ENCODE measurements around the gene TTC39A.

Gene TTC39A

DNA sequence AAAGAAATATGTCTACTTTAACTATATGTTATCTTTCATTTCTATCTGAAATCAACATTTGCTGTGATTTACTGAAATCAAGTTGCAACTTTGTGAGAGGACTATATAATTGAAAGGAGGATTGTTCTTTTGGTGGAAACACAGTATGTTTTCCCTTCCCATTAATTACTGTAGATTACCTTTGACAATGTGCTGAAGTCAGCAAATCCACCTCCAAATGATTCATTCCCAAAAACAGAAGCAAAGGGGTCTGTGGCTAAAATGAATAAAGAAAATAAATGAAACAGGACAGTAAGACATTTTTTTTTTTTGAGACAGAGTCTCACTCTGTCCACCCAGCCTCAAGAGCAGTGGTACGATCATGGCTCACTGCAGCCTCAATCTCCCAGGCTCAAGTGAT is 35.4 kb upstream of the TTC39A start:
- TF ChIP-seq, protein P1, sequence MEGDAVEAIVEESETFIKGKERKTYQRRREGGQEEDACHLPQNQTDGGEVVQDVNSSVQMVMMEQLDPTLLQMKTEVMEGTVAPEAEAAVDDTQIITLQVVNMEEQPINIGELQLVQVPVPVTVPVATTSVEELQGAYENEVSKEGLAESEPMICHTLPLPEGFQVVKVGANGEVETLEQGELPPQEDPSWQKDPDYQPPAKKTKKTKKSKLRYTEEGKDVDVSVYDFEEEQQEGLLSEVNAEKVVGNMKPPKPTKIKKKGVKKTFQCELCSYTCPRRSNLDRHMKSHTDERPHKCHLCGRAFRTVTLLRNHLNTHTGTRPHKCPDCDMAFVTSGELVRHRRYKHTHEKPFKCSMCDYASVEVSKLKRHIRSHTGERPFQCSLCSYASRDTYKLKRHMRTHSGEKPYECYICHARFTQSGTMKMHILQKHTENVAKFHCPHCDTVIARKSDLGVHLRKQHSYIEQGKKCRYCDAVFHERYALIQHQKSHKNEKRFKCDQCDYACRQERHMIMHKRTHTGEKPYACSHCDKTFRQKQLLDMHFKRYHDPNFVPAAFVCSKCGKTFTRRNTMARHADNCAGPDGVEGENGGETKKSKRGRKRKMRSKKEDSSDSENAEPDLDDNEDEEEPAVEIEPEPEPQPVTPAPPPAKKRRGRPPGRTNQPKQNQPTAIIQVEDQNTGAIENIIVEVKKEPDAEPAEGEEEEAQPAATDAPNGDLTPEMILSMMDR (IDR thresholded peaks at IDR 0.05): no peak
- peaks cover 58% of the 10 kb centered on the region for H3K36me3 ChIP-seq
- no peak overlapping the region for H3K4me3 ChIP-seq (ENCODE audit: low read depth in 1 of 2, low read length in 1 of 2)
- H3K27me3 ChIP-seq: no peaks in the 10 kb centered on the region
- H3K27ac ChIP-seq: no peak overlapping the region
- no peaks in the 10 kb centered on the region for H3K4me1 ChIP-seq (ENCODE audit: control insufficient read depth in 1 of 2, insufficient read depth in 1 of 2, low read depth in 1 of 2, low read length in 1 of 2)
- no peaks in the 10 kb centered on the region for H3K9me3 ChIP-seq

GRCh38 chr1:51359879-51360278 is 29.5 kb upstream of the TTC39A start:
- Histone ChIP-seq H3K9me3 (no peaks in the 10 kb centered on the region), H3K4me3 (ENCODE audit: low read depth in 1 of 2, low read length in 1 of 2) (no peak overlapping the region), H3K4me1 (ENCODE audit: control insufficient read depth in 1 of 2, insufficient read depth in 1 of 2, low read depth in 1 of 2, low read length in 1 of 2) (no peaks in the 10 kb centered on the region), H3K27me3 (no peaks in the 10 kb centered on the region), H3K36me3 (peaks cover 90% of the 10 kb centered on the region), H3K27ac (no peak overlapping the region)
- TF ChIP-seq, protein P1 (IDR thresholded peaks at IDR 0.05): no peak

DNA sequence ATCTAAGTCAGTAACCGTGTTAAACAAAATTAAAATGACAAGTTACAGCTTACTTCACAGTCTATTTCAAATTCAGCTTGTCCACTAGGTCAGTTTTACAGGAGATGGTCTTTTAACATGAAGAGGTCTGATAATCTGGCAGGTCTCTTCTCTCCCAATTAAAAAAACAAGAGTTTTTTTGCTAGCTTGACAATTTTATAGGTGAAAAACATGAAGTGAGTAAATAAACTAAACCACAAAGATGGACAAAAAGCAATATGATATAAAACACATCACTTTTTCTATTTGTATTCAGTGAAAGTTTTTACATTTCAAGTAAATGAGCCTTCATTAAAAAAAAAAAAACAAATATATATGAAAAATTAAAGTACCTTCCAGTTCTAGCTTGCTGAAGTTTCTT is 25.0 kb upstream of the TTC39A start:
- H3K4me1 ChIP-seq (ENCODE audit: control insufficient read depth in 1 of 2, insufficient read depth in 1 of 2, low read depth in 1 of 2, low read length in 1 of 2): no peaks in the 10 kb centered on the region

DNA sequence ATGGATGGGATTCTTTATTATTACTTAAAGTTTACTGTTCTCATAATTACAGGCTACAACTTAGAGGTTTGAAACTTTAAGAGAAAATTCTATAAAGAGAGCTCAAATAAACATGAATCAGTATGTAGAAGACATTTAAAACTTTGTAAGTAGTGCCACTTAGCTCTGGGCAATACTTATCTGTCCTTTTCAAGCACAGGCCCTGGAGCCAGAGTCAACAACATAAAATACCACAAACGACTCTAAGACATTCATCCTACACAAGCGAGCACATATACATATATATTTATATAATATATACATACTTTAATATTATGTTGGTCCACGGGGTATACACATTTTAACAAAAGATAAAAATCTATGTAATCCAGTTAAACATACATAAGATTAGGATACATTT is 24.1 kb upstream of the TTC39A start:
- TF ChIP-seq, protein P1 (IDR thresholded peaks at IDR 0.05): no peak
- Histone ChIP-seq H3K4me3 (ENCODE audit: low read depth in 1 of 2, low read length in 1 of 2) (no peak overlapping the region), H3K4me1 (ENCODE audit: control insufficient read depth in 1 of 2, insufficient read depth in 1 of 2, low read depth in 1 of 2, low read length in 1 of 2) (no peaks in the 10 kb centered on the region), H3K27ac (no peak overlapping the region), H3K36me3 (peaks cover 65% of the 10 kb centered on the region), H3K27me3 (no peaks in the 10 kb centered on the region), H3K9me3 (no peaks in the 10 kb centered on the region)

More for the DNA sequence above, 25.0 kb upstream of the TTC39A start:
- H3K27ac ChIP-seq: no peak overlapping the region
- no peaks in the 10 kb centered on the region for H3K9me3 ChIP-seq
- H3K4me3 ChIP-seq (ENCODE audit: low read depth in 1 of 2, low read length in 1 of 2): no peak overlapping the region
- H3K27me3 ChIP-seq: no peaks in the 10 kb centered on the region
- peaks cover 73% of the 10 kb centered on the region for H3K36me3 ChIP-seq
- TF ChIP-seq, protein P1 (IDR thresholded peaks at IDR 0.05): no peak

- Histone ChIP-seq H3K36me3 (peaks cover 43% of the 10 kb centered on the region), H3K27me3 (peaks cover 7% of the 10 kb centered on the region), H3K4me3 (ENCODE audit: low read depth in 1 of 2, low read length in 1 of 2) (no peak overlapping the region), H3K4me1 (ENCODE audit: control insufficient read depth in 1 of 2, insufficient read depth in 1 of 2, low read depth in 1 of 2, low read length in 1 of 2) (no peaks in the 10 kb centered on the region), H3K9me3 (no peaks in the 10 kb centered on the region), H3K27ac (no peak overlapping the region)
- TF ChIP-seq, protein P1 (IDR thresholded peaks at IDR 0.05): no peak
These were observed 21.5 kb upstream of the TTC39A start for GRCh38 chr1:51351907-51352306.

DNA sequence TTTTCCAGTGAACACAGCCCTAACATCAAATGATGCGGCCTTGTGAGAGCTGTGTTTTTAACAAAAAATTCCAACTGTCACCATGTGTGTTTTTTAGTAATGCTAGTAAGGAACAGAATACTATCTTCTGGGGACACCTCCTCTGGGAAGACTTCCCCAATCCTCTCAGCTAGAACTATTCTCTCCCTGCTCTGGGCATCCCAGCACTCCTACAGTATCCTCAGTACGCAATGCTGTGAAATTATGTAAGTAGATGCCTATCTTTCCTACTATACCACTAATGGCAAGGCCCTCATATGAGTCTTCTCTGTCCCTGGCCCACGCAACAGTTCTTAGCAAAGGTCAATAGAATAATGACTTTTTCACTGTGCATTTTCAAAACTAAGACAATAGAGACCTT is 19.5 kb upstream of the TTC39A start:
- Histone ChIP-seq H3K4me3 (ENCODE audit: low read depth in 1 of 2, low read length in 1 of 2) (no peak overlapping the region), H3K27ac (no peak overlapping the region), H3K9me3 (no peaks in the 10 kb centered on the region), H3K36me3 (peaks cover 24% of the 10 kb centered on the region), H3K27me3 (peaks cover 28% of the 10 kb centered on the region), H3K4me1 (ENCODE audit: control insufficient read depth in 1 of 2, insufficient read depth in 1 of 2, low read depth in 1 of 2, low read length in 1 of 2) (peaks cover 0 to 3% of the 10 kb centered on the region in 2 experiments)
- TF ChIP-seq, protein P1 (IDR thresholded peaks at IDR 0.05): no peak
